ENCODE data around the gene WWOX. TPM values are rescaled to one million over a fixed set of nuclear protein-coding genes. Genes with fewer than 3 reads are reported as not detected.

WWOX gene
- total and polyA plus RNA-seq, 2 of the 13 experiments (the other 11 are each of a cell fraction or from before 2014, with no cell fraction given), result 9.1 to 37.4 TPM

DNA sequence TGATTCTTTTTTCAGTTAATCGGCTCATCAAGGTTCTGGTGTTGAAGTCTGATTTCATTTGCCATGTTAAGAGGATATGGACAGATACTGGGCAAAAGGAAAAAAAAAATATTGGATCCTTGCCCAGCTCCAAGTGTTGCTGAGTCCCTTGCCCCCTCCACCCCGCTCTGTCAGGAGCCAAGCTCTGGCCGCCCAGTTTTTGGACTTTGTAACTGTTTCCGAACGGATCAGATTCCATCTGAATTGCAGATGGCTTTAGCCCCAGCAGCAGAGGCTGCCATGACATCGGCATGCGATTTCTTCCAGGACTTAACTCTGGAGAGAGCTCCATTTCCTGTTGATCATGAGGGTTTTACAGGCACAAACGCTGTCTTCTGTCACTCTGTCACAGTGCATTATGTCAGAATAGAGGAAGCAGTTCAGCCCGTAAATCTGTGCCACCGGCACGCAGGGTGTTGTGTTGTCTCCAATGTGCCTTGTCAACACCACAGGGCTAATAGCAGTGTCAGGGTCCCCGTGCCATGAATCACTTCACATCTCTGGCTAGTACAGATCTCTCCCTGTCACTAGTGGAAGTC, 885.5 kb downstream of the WWOX start (continued):
- no peak for TF ChIP-seq ZNF747 (CRISPR knock-in tag; IDR thresholded peaks at IDR 0.05; ENCODE audit: borderline replicate concordance)
- TF ChIP-seq NFYB (CRISPR knock-in tag; IDR thresholded peaks at IDR 0.05), result no peak
- no peak for TF ChIP-seq MTA1 (CRISPR knock-in tag; IDR thresholded peaks at IDR 0.05; ENCODE audit: borderline replicate concordance)
- TF ChIP-seq ZNF30 (CRISPR knock-in tag; IDR thresholded peaks at IDR 0.05), result no peak
- no peak for TF ChIP-seq POLR2A (IDR thresholded peaks at IDR 0.05; ENCODE audit: insufficient read depth in 1 of 2, low read depth in 2 of 2, low read length in 2 of 2)
- TF ChIP-seq, protein P1, sequence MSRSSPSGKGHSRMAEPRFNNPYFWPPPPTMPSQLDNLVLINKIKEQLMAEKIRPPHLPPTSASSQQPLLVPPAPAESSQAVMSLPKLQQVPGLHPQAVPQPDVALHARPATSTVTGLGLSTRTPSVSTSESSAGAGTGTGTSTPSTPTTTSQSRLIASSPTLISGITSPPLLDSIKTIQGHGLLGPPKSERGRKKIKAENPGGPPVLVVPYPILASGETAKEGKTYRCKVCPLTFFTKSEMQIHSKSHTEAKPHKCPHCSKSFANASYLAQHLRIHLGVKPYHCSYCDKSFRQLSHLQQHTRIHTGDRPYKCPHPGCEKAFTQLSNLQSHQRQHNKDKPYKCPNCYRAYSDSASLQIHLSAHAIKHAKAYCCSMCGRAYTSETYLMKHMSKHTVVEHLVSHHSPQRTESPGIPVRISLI (CRISPR knock-in tag; IDR thresholded peaks at IDR 0.05; ENCODE audit: borderline replicate concordance), result peak; percentile 93
- no peak for TF ChIP-seq ZNF143 (CRISPR knock-in tag; IDR thresholded peaks at IDR 0.05)
- no peak for TF ChIP-seq NR2C2 (CRISPR knock-in tag; IDR thresholded peaks at IDR 0.05; ENCODE audit: borderline replicate concordance)
- TF ChIP-seq KDM2A (CRISPR knock-in tag; IDR thresholded peaks at IDR 0.05; ENCODE audit: borderline replicate concordance, low read depth), result no peak
- TF ChIP-seq ZNF569 (CRISPR knock-in tag; IDR thresholded peaks at IDR 0.05; ENCODE audit: borderline replicate concordance), result no peak
- TF ChIP-seq ZNF20 (CRISPR knock-in tag; IDR thresholded peaks at IDR 0.05), result no peak
- TF ChIP-seq SP2 (CRISPR knock-in tag; IDR thresholded peaks at IDR 0.05), result no peak
- no peak for TF ChIP-seq DMAP1 (CRISPR knock-in tag; IDR thresholded peaks at IDR 0.05)
- TF ChIP-seq, protein P2, sequence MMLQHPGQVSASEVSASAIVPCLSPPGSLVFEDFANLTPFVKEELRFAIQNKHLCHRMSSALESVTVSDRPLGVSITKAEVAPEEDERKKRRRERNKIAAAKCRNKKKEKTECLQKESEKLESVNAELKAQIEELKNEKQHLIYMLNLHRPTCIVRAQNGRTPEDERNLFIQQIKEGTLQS (CRISPR knock-in tag; IDR thresholded peaks at IDR 0.05), result no peak
- no peak for TF ChIP-seq CHD2 (IDR thresholded peaks at IDR 0.05; ENCODE audit: low read depth, low read length)
- TF ChIP-seq, protein P3, sequence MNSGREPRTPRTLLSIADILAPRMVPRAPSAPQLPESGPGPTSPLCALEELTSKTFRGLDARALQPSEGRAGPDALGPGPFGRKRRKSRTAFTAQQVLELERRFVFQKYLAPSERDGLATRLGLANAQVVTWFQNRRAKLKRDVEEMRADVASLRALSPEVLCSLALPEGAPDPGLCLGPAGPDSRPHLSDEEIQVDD (CRISPR knock-in tag; IDR thresholded peaks at IDR 0.05; ENCODE audit: borderline replicate concordance), result no peak
- 0 out of 2 replicates have a peak, but pooled peaks have one; percentile 35 for TF ChIP-seq YEATS4 (CRISPR knock-in tag; IDR thresholded peaks at IDR 0.05; ENCODE audit: borderline replicate concordance)
- TF ChIP-seq ZNF230 (CRISPR knock-in tag; IDR thresholded peaks at IDR 0.05), result no peak
- TF ChIP-seq ZNF788 (CRISPR knock-in tag; IDR thresholded peaks at IDR 0.05; ENCODE audit: borderline replicate concordance), result peak; percentile 59; the same call in 1 of the 2 replicates
- TF ChIP-seq, protein P4, sequence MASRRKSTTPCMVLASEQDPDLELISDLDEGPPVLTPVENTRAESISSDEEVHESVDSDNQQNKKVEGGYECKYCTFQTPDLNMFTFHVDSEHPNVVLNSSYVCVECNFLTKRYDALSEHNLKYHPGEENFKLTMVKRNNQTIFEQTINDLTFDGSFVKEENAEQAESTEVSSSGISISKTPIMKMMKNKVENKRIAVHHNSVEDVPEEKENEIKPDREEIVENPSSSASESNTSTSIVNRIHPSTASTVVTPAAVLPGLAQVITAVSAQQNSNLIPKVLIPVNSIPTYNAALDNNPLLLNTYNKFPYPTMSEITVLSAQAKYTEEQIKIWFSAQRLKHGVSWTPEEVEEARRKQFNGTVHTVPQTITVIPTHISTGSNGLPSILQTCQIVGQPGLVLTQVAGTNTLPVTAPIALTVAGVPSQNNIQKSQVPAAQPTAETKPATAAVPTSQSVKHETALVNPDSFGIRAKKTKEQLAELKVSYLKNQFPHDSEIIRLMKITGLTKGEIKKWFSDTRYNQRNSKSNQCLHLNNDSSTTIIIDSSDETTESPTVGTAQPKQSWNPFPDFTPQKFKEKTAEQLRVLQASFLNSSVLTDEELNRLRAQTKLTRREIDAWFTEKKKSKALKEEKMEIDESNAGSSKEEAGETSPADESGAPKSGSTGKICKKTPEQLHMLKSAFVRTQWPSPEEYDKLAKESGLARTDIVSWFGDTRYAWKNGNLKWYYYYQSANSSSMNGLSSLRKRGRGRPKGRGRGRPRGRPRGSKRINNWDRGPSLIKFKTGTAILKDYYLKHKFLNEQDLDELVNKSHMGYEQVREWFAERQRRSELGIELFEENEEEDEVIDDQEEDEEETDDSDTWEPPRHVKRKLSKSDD (CRISPR knock-in tag; IDR thresholded peaks at IDR 0.05; ENCODE audit: low read depth), result no peak
- no peak for TF ChIP-seq CCDC6 (CRISPR knock-in tag; IDR thresholded peaks at IDR 0.05)
- TF ChIP-seq RXRA (CRISPR knock-in tag; IDR thresholded peaks at IDR 0.05), result no peak
- TF ChIP-seq ZFP62 (CRISPR knock-in tag; IDR thresholded peaks at IDR 0.05), result no peak
- TF ChIP-seq SIX4 (CRISPR knock-in tag; IDR thresholded peaks at IDR 0.05), result peak; percentile 84
- TF ChIP-seq, protein P5, sequence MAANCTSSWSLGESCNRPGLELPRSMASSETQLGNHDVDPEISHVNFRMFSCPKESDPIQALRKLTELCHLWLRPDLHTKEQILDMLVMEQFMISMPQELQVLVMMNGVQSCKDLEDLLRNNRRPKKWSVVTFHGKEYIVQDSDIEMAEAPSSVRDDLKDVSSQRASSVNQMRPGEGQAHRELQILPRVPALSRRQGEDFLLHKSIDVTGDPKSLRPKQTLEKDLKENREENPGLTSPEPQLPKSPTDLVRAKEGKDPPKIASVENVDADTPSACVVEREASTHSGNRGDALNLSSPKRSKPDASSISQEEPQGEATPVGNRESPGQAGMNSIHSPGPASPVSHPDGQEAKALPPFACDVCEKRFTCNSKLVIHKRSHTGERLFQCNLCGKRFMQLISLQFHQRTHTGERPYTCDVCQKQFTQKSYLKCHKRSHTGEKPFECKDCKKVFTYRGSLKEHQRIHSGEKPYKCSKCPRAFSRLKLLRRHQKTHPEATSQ (CRISPR knock-in tag; IDR thresholded peaks at IDR 0.05; ENCODE audit: borderline replicate concordance), result no peak
